B cell (primary cell): Measurements from ENCODE around the gene DENND1A. TPM values are rescaled to one million over a fixed set of nuclear protein-coding genes. Genes with fewer than 3 reads are reported as not detected.

Experiments used
- ATAC-seq: fragments of 200-7000 bp; cut with Tn5 transposase; one replicate; pipeline ENCODE4 v1.10.0; 2021; ENCODE audit warnings: low read depth, mild to moderate bottlenecking, moderate number of reproducible peaks, moderate library complexity
- CTCF ChIA-PET: fragments of 350-600 bp; sonication (Branson Sonifier 250); formaldehyde crosslinking; loops from one replicate; lab custom pipeline; 2021; ENCODE audit warnings: antibody characterized with exemption, inconsistent platforms; lab: Charles Lee
- POLR2A ChIA-PET: fragments of 350-600 bp; sonication (Branson Sonifier 250); formaldehyde crosslinking; loops from one replicate; lab custom pipeline; 2021; ENCODE audit warnings: antibody characterized with exemption; lab: Charles Lee
- DNase-seq: peaks from one replicate; pipeline ENCODE4 v3.0.0; 2013
- H2AFZ ChIP-seq: 2 replicates; pipeline ENCODE4 v1.6.1; 2012; ENCODE audit warnings: mild to moderate bottlenecking, low read depth, low read length; ENCODE audit not compliant: insufficient read depth, poor library complexity, severe bottlenecking
- H3K27ac ChIP-seq, 2 donors: 1 replicate in 1 of 2; 2 replicates in 1 of 2; pipeline ENCODE4 v1.5.1; 2012 to 2013; ENCODE audit warnings: low read length in 2 of 2, mild to moderate bottlenecking in 2 of 2, moderate library complexity in 1 of 2
- H3K27me3 ChIP-seq, 4 experiments: fragments of 200-600 bp in 1 of 4; sonication (generic) in 1 of 4; replicated peaks in 1 of 4; 1 replicate in 2 of 4; 2 replicates in 2 of 4; pipeline versions ENCODE4 v1.6.1 to v1.7.0; 2013 to 2016; ENCODE audit warnings: low read length in 3 of 4, mild to moderate bottlenecking in 2 of 4, mixed read lengths in 1 of 4, moderate library complexity in 1 of 4; ENCODE audit not compliant: insufficient read depth in 4 of 4, control insufficient read depth in 3 of 4; ENCODE audit errors: control extremely low read depth in 1 of 4
- H3K36me3 ChIP-seq, 2 experiments: replicated peaks in 1 of 2; 1 replicate in 1 of 2; 2 replicates in 1 of 2; pipeline versions ENCODE4 v1.6.1 to v1.7.1; 2013; ENCODE audit warnings: low read length in 1 of 2; ENCODE audit not compliant: insufficient read depth in 2 of 2, control insufficient read depth in 1 of 2; ENCODE audit errors: control extremely low read depth in 1 of 2, extremely low read depth in 1 of 2
- H3K4me1 ChIP-seq, 2 donors: fragments of 200-600 bp in 1 of 2; sonication (generic) in 1 of 2; 1 replicate in 1 of 2; 2 replicates in 1 of 2; pipeline versions ENCODE4 v1.5.1 to v1.6.1; 2013 to 2017; ENCODE audit warnings: low read length in 2 of 2; ENCODE audit not compliant: control insufficient read depth in 2 of 2, insufficient read depth in 2 of 2
- H3K4me2 ChIP-seq: replicated peaks from 2 replicates; pipeline ENCODE3; 2012; ENCODE audit warnings: mild to moderate bottlenecking, low read depth, low read length; ENCODE audit not compliant: poor library complexity, severe bottlenecking
- H3K4me3 ChIP-seq, 5 experiments: fragments of 200-600 bp in 1 of 5; sonication (generic) in 1 of 5; 1 replicate in 3 of 5; 2 replicates in 2 of 5; pipeline versions ENCODE4 v1.5.1 to v1.7.0; 2011 to 2016; ENCODE audit warnings: low read length in 4 of 5, mild to moderate bottlenecking in 4 of 5, low read depth in 2 of 5, control low read depth in 1 of 5, moderate library complexity in 1 of 5; ENCODE audit not compliant: insufficient read depth in 1 of 5; ENCODE audit errors: control extremely low read depth in 1 of 5, extremely low read depth in 1 of 5
- H3K79me2 ChIP-seq: fragments of 200-600 bp; sonication (generic); one replicate; pipeline ENCODE4 v1.6.0; 2016; ENCODE audit warnings: low read length; ENCODE audit not compliant: control insufficient read depth, insufficient read depth
- H3K9ac ChIP-seq: fragments of 200-600 bp; sonication (generic); 2 replicates; pipeline ENCODE4 v1.6.1; 2017; ENCODE audit warnings: mild to moderate bottlenecking, low read length, moderate library complexity
- H3K9me3 ChIP-seq, 3 donors: one replicate each; pipeline versions ENCODE4 v1.6.1 to v1.7.1; 2013; ENCODE audit warnings: low read length in 2 of 3; ENCODE audit not compliant: control insufficient read depth in 2 of 3, insufficient read depth in 1 of 3; ENCODE audit errors: control extremely low read depth in 1 of 3
- H4K20me1 ChIP-seq: 2 replicates; pipeline ENCODE4 v1.6.0; 2012; ENCODE audit warnings: mild to moderate bottlenecking, low read length; ENCODE audit not compliant: insufficient read depth, control insufficient read depth, poor library complexity, severe bottlenecking
- H3K27ac Mint-ChIP-seq: one replicate; pipeline ENCODE4 v1.8.0; 2021; ENCODE audit warnings: mixed read lengths
- H3K27me3 Mint-ChIP-seq: one replicate; pipeline ENCODE4 v1.8.0; 2021; ENCODE audit warnings: mixed read lengths
- H3K4me1 Mint-ChIP-seq: one replicate; pipeline ENCODE4 v1.8.0; 2021; ENCODE audit warnings: mixed read lengths
- H3K4me3 Mint-ChIP-seq: one replicate; pipeline ENCODE4 v1.8.0; 2021; ENCODE audit warnings: mixed read lengths
- H3K9me3 Mint-ChIP-seq: one replicate; pipeline ENCODE4 v1.8.0; 2022; ENCODE audit warnings: mixed read lengths; ENCODE audit not compliant: insufficient read depth
- EZH2 ChIP-seq: IDR thresholded peaks from 2 replicates; pipeline ENCODE4 v1.6.1; 2012; ENCODE audit warnings: borderline replicate concordance, low read depth, mild to moderate bottlenecking, moderate library complexity, low read length; ENCODE audit not compliant: insufficient read depth, poor library complexity, severe bottlenecking
- WGBS: methylation state at CpG from one replicate; pipeline ENCODE4 v1.1.5; 2013; ENCODE audit warnings: missing lambda C conversion rate; ENCODE audit not compliant: insufficient coverage; 5-methylcytosine and 5-hydroxymethylcytosine counted together
- intact Hi-C: fragments of 100-400 bp; cut with micrococcal nuclease; formaldehyde crosslinking; loops from one replicate; pipeline ENCODE4 v1.10.0; 2022
- polyA plus RNA-seq: library from polyadenylated mRNA; depleted of rRNA; stranded (reverse); fragments of >200 nt; gene quantifications from 2 replicates; pipeline ENCODE4 v1.2.3, GENCODE V29; 2012
- total RNA-seq, 2 donors: library from RNA; stranded (reverse); fragments of 120-200 nt in 1 of 2; gene quantifications; 1 replicate in 1 of 2; 2 replicates in 1 of 2; pipeline versions ENCODE4 v1.2.3 to v1.2.4, GENCODE V29; 2013 to 2022
- TF ChIP-seq, protein P1 (sequence below): fragments of 200-600 bp; IDR thresholded peaks from one replicate; pipeline ENCODE4 v1.8.0; 2022; ENCODE audit warnings: antibody characterized with exemption, mild to moderate bottlenecking

Gene DENND1A
- total and polyA plus RNA-seq, 2 donors (not counting 1 experiment from before 2014, with no cell fraction given), result 10.8 to 26.0 TPM

DNA sequence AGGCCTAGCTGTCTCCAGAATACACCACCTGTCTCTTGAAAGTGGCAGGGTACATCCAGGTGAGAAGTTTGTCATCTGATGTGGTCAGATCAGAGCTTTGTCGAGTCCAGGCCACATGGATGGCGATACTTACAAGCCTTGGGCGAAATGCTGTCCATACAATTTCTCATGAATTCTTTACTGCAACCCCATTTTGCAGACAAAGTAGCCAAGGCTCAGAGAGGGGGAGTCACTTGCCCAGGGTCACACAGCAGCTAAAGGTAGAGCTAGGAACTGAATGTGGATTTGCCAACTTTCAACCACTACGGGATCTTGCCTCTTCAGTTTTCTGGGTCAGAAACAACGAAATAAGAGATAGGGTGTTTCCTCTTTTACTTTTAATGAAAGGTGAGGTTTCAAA lies 538.7 kb downstream of the DENND1A start:
- intact Hi-C loops, result no loop called here
- H3K4me3 ChIP-seq, result no peak overlapping the region
- TF ChIP-seq, protein P1, sequence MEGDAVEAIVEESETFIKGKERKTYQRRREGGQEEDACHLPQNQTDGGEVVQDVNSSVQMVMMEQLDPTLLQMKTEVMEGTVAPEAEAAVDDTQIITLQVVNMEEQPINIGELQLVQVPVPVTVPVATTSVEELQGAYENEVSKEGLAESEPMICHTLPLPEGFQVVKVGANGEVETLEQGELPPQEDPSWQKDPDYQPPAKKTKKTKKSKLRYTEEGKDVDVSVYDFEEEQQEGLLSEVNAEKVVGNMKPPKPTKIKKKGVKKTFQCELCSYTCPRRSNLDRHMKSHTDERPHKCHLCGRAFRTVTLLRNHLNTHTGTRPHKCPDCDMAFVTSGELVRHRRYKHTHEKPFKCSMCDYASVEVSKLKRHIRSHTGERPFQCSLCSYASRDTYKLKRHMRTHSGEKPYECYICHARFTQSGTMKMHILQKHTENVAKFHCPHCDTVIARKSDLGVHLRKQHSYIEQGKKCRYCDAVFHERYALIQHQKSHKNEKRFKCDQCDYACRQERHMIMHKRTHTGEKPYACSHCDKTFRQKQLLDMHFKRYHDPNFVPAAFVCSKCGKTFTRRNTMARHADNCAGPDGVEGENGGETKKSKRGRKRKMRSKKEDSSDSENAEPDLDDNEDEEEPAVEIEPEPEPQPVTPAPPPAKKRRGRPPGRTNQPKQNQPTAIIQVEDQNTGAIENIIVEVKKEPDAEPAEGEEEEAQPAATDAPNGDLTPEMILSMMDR, result no peak
- no peak for TF ChIP-seq EZH2
- Mint-ChIP-seq H3K27ac (no peak overlapping the region), H3K4me3 (no peak overlapping the region), H3K4me1 (no peaks in the 10 kb centered on the region), H3K9me3 (no peaks in the 10 kb centered on the region), H3K27me3 (no peaks in the 10 kb centered on the region)
- H4K20me1 ChIP-seq, result no peaks in the 10 kb centered on the region
- no peak overlapping the region for H3K9ac ChIP-seq
- H3K36me3 ChIP-seq, result peaks cover 0 to 2% of the 10 kb centered on the region in 2 experiments
- H3K27me3 ChIP-seq, result no peaks in the 10 kb centered on the region
- no peaks in the 10 kb centered on the region for H3K79me2 ChIP-seq
- ChIA-PET CTCF (interaction anchor here (0.6 to 1.7 kb wide), 2 partner anchors 310 to 447 kb away, joined by 3 to 4 read pairs; no protein-coding TSS in a partner anchor), POLR2A (no interaction called here)
- H3K4me2 ChIP-seq, result no peak overlapping the region
- peaks cover 0 to 4% (median 0%) of the 10 kb centered on the region in 3 donors for H3K9me3 ChIP-seq
- ATAC-seq (no peak), DNase-seq (no peak)
- no peak overlapping the region for H2AFZ ChIP-seq
- 100% methylated on average over 2 of the region's 5 CpGs for WGBS
- H3K27ac ChIP-seq, result no peak overlapping the region
- no peaks in the 10 kb centered on the region for H3K4me1 ChIP-seq

DNA sequence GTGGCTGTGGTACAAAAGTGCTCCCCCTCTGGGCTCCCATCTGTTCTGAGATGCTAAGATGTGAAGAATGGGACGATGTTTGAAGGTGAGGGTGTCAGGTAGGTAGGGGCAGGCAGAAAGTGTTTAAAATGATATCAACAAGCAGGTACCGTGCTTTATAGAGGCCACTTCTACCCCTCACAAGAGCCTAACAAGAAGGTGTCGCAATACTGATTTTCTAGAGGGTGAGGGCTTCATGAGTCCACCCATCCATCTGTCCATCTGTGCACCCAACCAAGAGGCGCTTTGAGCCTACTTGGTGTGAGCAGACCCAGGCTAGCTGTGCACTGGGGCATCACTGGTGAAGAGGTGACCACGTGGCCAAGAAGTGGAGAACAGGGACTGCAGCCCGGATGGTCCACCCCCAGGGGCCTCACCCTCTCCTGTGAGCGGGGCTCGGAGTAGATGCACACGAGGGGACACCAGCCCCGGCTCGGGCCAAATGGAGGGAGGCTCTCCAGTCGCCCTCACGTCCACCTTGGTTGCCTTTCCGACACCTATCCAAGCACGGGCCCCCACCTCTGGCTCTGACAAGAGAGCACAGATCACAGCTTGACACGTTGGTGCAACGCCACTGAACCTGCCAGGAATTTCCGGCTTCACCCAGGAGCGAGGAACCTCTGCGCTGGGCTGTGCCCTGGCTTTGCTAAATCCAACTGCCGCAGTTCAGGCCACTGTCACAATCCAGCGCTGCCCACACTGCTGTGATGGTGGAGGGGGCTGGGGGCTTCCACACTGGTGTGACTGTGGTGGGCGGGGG lies 539.4 kb downstream of the DENND1A start:
- no peaks in the 10 kb centered on the region for H3K27me3 Mint-ChIP-seq
- no peaks in the 10 kb centered on the region for H3K9me3 Mint-ChIP-seq
- Histone ChIP-seq H3K36me3 (peaks cover 0 to 2% of the 10 kb centered on the region in 2 experiments), H3K4me3 (no peak overlapping the region), H3K9ac (no peak overlapping the region), H3K27ac (no peak overlapping the region), H2AFZ (no peak overlapping the region), H3K4me1 (no peaks in the 10 kb centered on the region), H3K9me3 (peaks cover 0 to 4% (median 0%) of the 10 kb centered on the region in 3 donors), H3K27me3 (no peaks in the 10 kb centered on the region), H4K20me1 (no peaks in the 10 kb centered on the region), H3K79me2 (no peaks in the 10 kb centered on the region), H3K4me2 (no peak overlapping the region)
- no peak overlapping the region for H3K27ac Mint-ChIP-seq
- no peak overlapping the region for H3K4me3 Mint-ChIP-seq
- DNase-seq, result no peak
- H3K4me1 Mint-ChIP-seq, result no peaks in the 10 kb centered on the region
- ChIA-PET POLR2A (no interaction called here), CTCF (interaction anchor here (0.8 to 1.7 kb wide), 2 partner anchors 36 to 309 kb away, joined by 3 to 4 read pairs; no protein-coding TSS in a partner anchor)
- TF ChIP-seq, protein P1, result no peak
- TF ChIP-seq EZH2, result no peak
- no peak for ATAC-seq
- intact Hi-C loops, result no loop called here
- 94% methylated on average over 20 of the region's 23 CpGs for WGBS
